ENCODE measurements around the gene RBPJL.

The RBPJL gene

GRCh38 chr20:45293041-45294002 is 13.3 kb upstream of the RBPJL start:
- DNase-seq (ENCODE audit: low read depth, low spot score): peak; percentile 26

GRCh38 chr20:45294003-45294368 is 12.7 kb upstream of the RBPJL start:
- DNase-seq (ENCODE audit: low read depth, low spot score): no peak

GRCh38 chr20:45294659-45295058 is 12.0 kb upstream of the RBPJL start:
- no peak for DNase-seq (ENCODE audit: low read depth, low spot score)

- DNase-seq (ENCODE audit: low read depth, low spot score): no peak
Measured at GRCh38 chr20:45297786-45298497, 8.7 kb upstream of the RBPJL start.

- DNase-seq (ENCODE audit: low read depth, low spot score): no peak
Measured at GRCh38 chr20:45299786-45300185, 6.9 kb upstream of the RBPJL start.

- DNase-seq (ENCODE audit: low read depth, low spot score): no peak
Measured at GRCh38 chr20:45300961-45301360, 5.7 kb upstream of the RBPJL start.

GRCh38 chr20:45301824-45302271 is 4.8 kb upstream of the RBPJL start:
- DNase-seq (ENCODE audit: low read depth, low spot score): no peak

- no peak for DNase-seq (ENCODE audit: low read depth, low spot score)
Measured at GRCh38 chr20:45303586-45304463, 2.8 kb upstream of the RBPJL start.

- DNase-seq (ENCODE audit: low read depth, low spot score): no peak
Measured at GRCh38 chr20:45304464-45304999, 2.1 kb upstream of the RBPJL start.

- DNase-seq (ENCODE audit: low read depth, low spot score): no peak
Measured at GRCh38 chr20:45305262-45305661, 1.4 kb upstream of the RBPJL start.

- no peak for DNase-seq (ENCODE audit: low read depth, low spot score)
Measured at GRCh38 chr20:45307076-45307640, 518 bp downstream of the RBPJL start.

GRCh38 chr20:45308117-45308778 is 1.6 kb downstream of the RBPJL start, which contains the start of gene MATN4:
TSS of gene MATN4 (minus strand) at chr20:45308299. CDS start at chr20:45305582, 2,717 bp downstream.
- no peak for DNase-seq (ENCODE audit: low read depth, low spot score)

GRCh38 chr20:45309075-45309474 is 2.4 kb downstream of the RBPJL start:
- no peak for DNase-seq (ENCODE audit: low read depth, low spot score)

- DNase-seq (ENCODE audit: low read depth, low spot score): no peak
Measured at GRCh38 chr20:45311589-45312211, 5.1 kb downstream of the RBPJL start.

GRCh38 chr20:45312241-45312640 is 5.6 kb downstream of the RBPJL start:
- no peak for DNase-seq (ENCODE audit: low read depth, low spot score)

- no peak for DNase-seq (ENCODE audit: low read depth, low spot score)
Measured at GRCh38 chr20:45313065-45313695, 6.5 kb downstream of the RBPJL start.

- no peak for DNase-seq (ENCODE audit: low read depth, low spot score)
Measured at GRCh38 chr20:45313943-45314342, 7.3 kb downstream of the RBPJL start.

GRCh38 chr20:45315672-45316071 is 9.0 kb downstream of the RBPJL start:
- no peak for DNase-seq (ENCODE audit: low read depth, low spot score)
